Naive thymus-derived CD4-positive, alpha-beta T cell (primary cell): Measurements from ENCODE around the gene SPRR1A. TPM values are rescaled to one million over a fixed set of nuclear protein-coding genes. Genes with fewer than 3 reads are reported as not detected.

Experiments
- ATAC-seq: fragments of 150-1000 bp; cut with Tn5 transposase; 2 replicates; pipeline ENCODE4 v1.10.0; 2021; ENCODE audit warnings: mild to moderate bottlenecking, moderate library complexity
- CTCF ChIA-PET: fragments of 350-600 bp; sonication (Branson Sonifier 250); formaldehyde crosslinking; loops from one replicate; lab custom pipeline; 2021; ENCODE audit warnings: antibody characterized with exemption; lab: Charles Lee
- POLR2A ChIA-PET: fragments of 350-600 bp; sonication (Branson Sonifier 250); formaldehyde crosslinking; loops from one replicate; lab custom pipeline; 2021; ENCODE audit warnings: antibody characterized with exemption, inconsistent platforms; lab: Charles Lee
- DNase-seq, 9 donors: peaks; one replicate each; pipeline versions ENCODE4 v3.0.0 to v3.0.0-alpha.2; 2020 to 2022; ENCODE audit warnings: mixed read lengths in 1 of 9
- H3K27ac ChIP-seq: one replicate; pipeline ENCODE4 v1.7.0; 2013; ENCODE audit warnings: mild to moderate bottlenecking, low read depth, low read length, moderate library complexity
- H3K27me3 ChIP-seq, 2 donors: one replicate each; pipeline ENCODE4 v1.7.0; 2013; ENCODE audit warnings: low read length in 2 of 2, mild to moderate bottlenecking in 2 of 2, moderate library complexity in 2 of 2; ENCODE audit not compliant: control insufficient read depth in 2 of 2, insufficient read depth in 2 of 2
- H3K36me3 ChIP-seq, 3 experiments: 1 replicate in 2 of 3; 2 replicates in 1 of 3; pipeline ENCODE4 v1.7.0; 2013; ENCODE audit warnings: low read length in 3 of 3, mild to moderate bottlenecking in 3 of 3, moderate library complexity in 1 of 3; ENCODE audit not compliant: insufficient read depth in 3 of 3, control insufficient read depth in 2 of 3
- H3K4me1 ChIP-seq, 2 donors: one replicate each; pipeline ENCODE4 v1.7.0; 2013; ENCODE audit warnings: low read length in 2 of 2, mild to moderate bottlenecking in 2 of 2, moderate library complexity in 1 of 2; ENCODE audit not compliant: control insufficient read depth in 2 of 2, insufficient read depth in 2 of 2
- H3K4me3 ChIP-seq: 2 replicates; pipeline ENCODE4 v1.7.0; 2013; ENCODE audit warnings: mild to moderate bottlenecking, low read length
- H3K9me3 ChIP-seq, 3 experiments: 1 replicate in 2 of 3; 2 replicates in 1 of 3; pipeline ENCODE4 v1.7.0; 2013; ENCODE audit warnings: low read length in 3 of 3; ENCODE audit not compliant: control insufficient read depth in 2 of 3
- H3K27ac Mint-ChIP-seq, 9 donors: one replicate each; pipeline ENCODE4 v1.8.0; 2020 to 2022; ENCODE audit warnings: mixed read lengths in 9 of 9, mild to moderate bottlenecking in 8 of 9, moderate library complexity in 5 of 9, inconsistent platforms in 2 of 9
- H3K27me3 Mint-ChIP-seq, 5 donors: one replicate each; pipeline ENCODE4 v1.8.0; 2021 to 2022; ENCODE audit warnings: mixed read lengths in 5 of 5, mild to moderate bottlenecking in 1 of 5
- H3K36me3 Mint-ChIP-seq, 5 donors: one replicate each; pipeline ENCODE4 v1.8.0; 2020 to 2022; ENCODE audit warnings: mixed read lengths in 5 of 5, mild to moderate bottlenecking in 3 of 5, inconsistent platforms in 1 of 5
- H3K4me1 Mint-ChIP-seq, 7 donors: one replicate each; pipeline ENCODE4 v1.8.0; 2020 to 2022; ENCODE audit warnings: mixed read lengths in 7 of 7, mild to moderate bottlenecking in 3 of 7, inconsistent platforms in 1 of 7
- H3K4me3 Mint-ChIP-seq, 10 donors: one replicate each; pipeline ENCODE4 v1.8.0; 2020 to 2022; ENCODE audit warnings: mild to moderate bottlenecking in 10 of 10, mixed read lengths in 10 of 10, moderate library complexity in 6 of 10, inconsistent platforms in 2 of 10
- H3K9me3 Mint-ChIP-seq, 11 donors: one replicate each; pipeline ENCODE4 v1.8.0; 2020 to 2022; ENCODE audit warnings: mixed read lengths in 11 of 11, mild to moderate bottlenecking in 4 of 11, inconsistent platforms in 1 of 11, moderate library complexity in 1 of 11
- intact Hi-C, 2 donors: fragments of 100-400 bp; cut with micrococcal nuclease; formaldehyde crosslinking; loops; one replicate each; pipeline ENCODE4 v1.15.1; 2023
- polyA plus RNA-seq, 2 donors: library from polyadenylated mRNA; unstranded; fragments of 300-500 nt; fragmentation: Illumina TruSeq; gene quantifications; one replicate each; pipeline ENCODE4 v1.2.3, GENCODE V29; 2021
- total RNA-seq, 6 experiments: library from RNA in 5 of 6; stranded (reverse) in 5 of 6; gene quantifications; 1 replicate in 5 of 6; 2 replicates in 1 of 6; pipeline ENCODE4 v1.2.3 and lab custom pipeline; 2021 to 2026

SPRR1A gene
- total and polyA plus RNA-seq, 7 experiments from 2014 or later = not detected

- no peak overlapping the region for H3K27ac ChIP-seq
- POLR2A ChIA-PET = no interaction called here
- DNase-seq (no peak), ATAC-seq (no peak)
- H3K4me1 ChIP-seq = no peaks in the 10 kb centered on the region
- peaks cover 0 to 5% (median 0%) of the 10 kb centered on the region in 5 donors for H3K36me3 Mint-ChIP-seq
- H3K4me3 ChIP-seq = no peak overlapping the region
- CTCF ChIA-PET = no interaction called here
- intact Hi-C loops = no loop called here
- no peak overlapping the region for H3K27ac Mint-ChIP-seq
- H3K9me3 Mint-ChIP-seq = peaks cover 0 to 5% (median 0%) of the 10 kb centered on the region in 11 donors
- H3K4me1 Mint-ChIP-seq = no peaks in the 10 kb centered on the region
- no peaks in the 10 kb centered on the region for H3K27me3 ChIP-seq
- H3K27me3 Mint-ChIP-seq = peaks cover 3 to 53% (median 43%) of the 10 kb centered on the region in 5 donors
- H3K36me3 ChIP-seq = no peaks in the 10 kb centered on the region
- no peak overlapping the region for H3K4me3 Mint-ChIP-seq
- no peaks in the 10 kb centered on the region for H3K9me3 ChIP-seq
These were observed 1.8 kb upstream of the SPRR1A start for GRCh38 chr1:152982076-152982475.

- intact Hi-C loops = no loop called here
- Mint-ChIP-seq H3K27ac (no peak overlapping the region), H3K36me3 (peaks cover 0 to 5% (median 0%) of the 10 kb centered on the region in 5 donors), H3K4me1 (no peaks in the 10 kb centered on the region), H3K9me3 (peaks cover 0 to 9% (median 0%) of the 10 kb centered on the region in 11 donors), H3K27me3 (peaks cover 12 to 65% (median 48%) of the 10 kb centered on the region in 5 donors), H3K4me3 (no peak overlapping the region)
- no peak overlapping the region for H3K4me3 ChIP-seq
- ChIA-PET POLR2A (no interaction called here), CTCF (no interaction called here)
- ATAC-seq = no peak
- no peaks in the 10 kb centered on the region for H3K36me3 ChIP-seq
- H3K27ac ChIP-seq = no peak overlapping the region
- no peaks in the 10 kb centered on the region for H3K4me1 ChIP-seq
- no peaks in the 10 kb centered on the region for H3K9me3 ChIP-seq
- DNase-seq = no peak
- H3K27me3 ChIP-seq = no peaks in the 10 kb centered on the region
These were observed 647 bp upstream of the SPRR1A start for GRCh38 chr1:152983234-152983633.

GRCh38 chr1:152986578-152986977 lies 2.7 kb downstream of the SPRR1A start:
- Mint-ChIP-seq H3K36me3 (no peaks in the 10 kb centered on the region), H3K27me3 (peaks cover 16 to 54% (median 43%) of the 10 kb centered on the region in 5 donors), H3K27ac (no peak overlapping the region), H3K4me3 (no peak overlapping the region), H3K9me3 (peaks cover 0 to 9% (median 0%) of the 10 kb centered on the region in 11 donors), H3K4me1 (no peaks in the 10 kb centered on the region)
- no peaks in the 10 kb centered on the region for H3K9me3 ChIP-seq
- H3K27ac ChIP-seq = no peak overlapping the region
- no peak for ATAC-seq
- H3K36me3 ChIP-seq = no peaks in the 10 kb centered on the region
- DNase-seq = no peak
- no peaks in the 10 kb centered on the region for H3K27me3 ChIP-seq
- POLR2A ChIA-PET = no interaction called here
- intact Hi-C loops = no loop called here
- no peak overlapping the region for H3K4me3 ChIP-seq
- no peaks in the 10 kb centered on the region for H3K4me1 ChIP-seq
- CTCF ChIA-PET = no interaction called here

DNA sequence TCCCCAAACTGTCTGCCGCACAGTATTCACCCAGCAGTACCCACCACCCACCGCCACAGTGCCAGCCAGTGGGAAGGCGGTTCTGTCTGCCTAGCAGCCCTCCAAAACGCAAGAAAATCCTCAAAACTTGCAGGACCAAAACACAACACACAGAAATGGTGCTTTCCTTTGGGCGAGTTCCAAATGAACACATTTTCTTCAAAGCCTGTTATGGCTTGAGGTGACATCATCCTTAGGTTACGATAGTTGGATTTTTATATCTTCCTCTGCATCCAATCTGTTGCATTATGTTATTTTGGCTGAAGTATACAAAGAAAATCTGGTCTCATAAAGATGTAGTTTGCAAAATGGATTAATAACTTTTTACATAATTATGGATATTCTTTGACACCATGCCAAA lies 9.3 kb downstream of the SPRR1A start:
- CTCF ChIA-PET = no interaction called here
- no peaks in the 10 kb centered on the region for H3K27me3 ChIP-seq
- peak overlapping the region in 1 of 10 donors; percentile 4 for H3K4me3 Mint-ChIP-seq
- POLR2A ChIA-PET = no interaction called here
- no peak overlapping the region for H3K27ac Mint-ChIP-seq
- H3K4me3 ChIP-seq = no peak overlapping the region
- no peaks in the 10 kb centered on the region for H3K36me3 Mint-ChIP-seq
- H3K4me1 ChIP-seq = no peaks in the 10 kb centered on the region
- peaks cover 19 to 32% (median 23%) of the 10 kb centered on the region in 5 donors for H3K27me3 Mint-ChIP-seq
- intact Hi-C loops = no loop called here
- no peaks in the 10 kb centered on the region for H3K9me3 ChIP-seq
- H3K36me3 ChIP-seq = no peaks in the 10 kb centered on the region
- DNase-seq = no peak
- no peak for ATAC-seq
- no peak overlapping the region for H3K27ac ChIP-seq
- no peaks in the 10 kb centered on the region for H3K4me1 Mint-ChIP-seq
- peaks cover 0 to 19% (median 5%) of the 10 kb centered on the region in 11 donors for H3K9me3 Mint-ChIP-seq

- Mint-ChIP-seq H3K27ac (no peak overlapping the region), H3K4me1 (no peaks in the 10 kb centered on the region), H3K36me3 (no peaks in the 10 kb centered on the region), H3K9me3 (peaks cover 0 to 19% (median 5%) of the 10 kb centered on the region in 11 donors), H3K27me3 (peaks cover 18 to 31% (median 26%) of the 10 kb centered on the region in 5 donors), H3K4me3 (no peak overlapping the region)
- Histone ChIP-seq H3K36me3 (no peaks in the 10 kb centered on the region), H3K27ac (no peak overlapping the region), H3K4me1 (no peaks in the 10 kb centered on the region), H3K27me3 (no peaks in the 10 kb centered on the region), H3K9me3 (no peaks in the 10 kb centered on the region), H3K4me3 (no peak overlapping the region)
- ATAC-seq (no peak), DNase-seq (no peak)
- ChIA-PET CTCF (no interaction called here), POLR2A (no interaction called here)
- intact Hi-C loops = no loop called here
These were observed 12.0 kb downstream of the SPRR1A start for GRCh38 chr1:152995842-152996241.

- no peak overlapping the region for H3K27ac ChIP-seq
- no peak overlapping the region for H3K27ac Mint-ChIP-seq
- no peaks in the 10 kb centered on the region for H3K36me3 ChIP-seq
- H3K4me1 Mint-ChIP-seq = no peaks in the 10 kb centered on the region
- ChIA-PET CTCF (no interaction called here), POLR2A (no interaction called here)
- ATAC-seq (no peak), DNase-seq (no peak)
- H3K27me3 ChIP-seq = no peaks in the 10 kb centered on the region
- H3K9me3 Mint-ChIP-seq = peaks cover 0 to 19% (median 5%) of the 10 kb centered on the region in 11 donors
- peaks cover 17 to 25% (median 23%) of the 10 kb centered on the region in 5 donors for H3K27me3 Mint-ChIP-seq
- no peaks in the 10 kb centered on the region for H3K4me1 ChIP-seq
- H3K4me3 Mint-ChIP-seq = no peak overlapping the region
- H3K4me3 ChIP-seq = no peak overlapping the region
- no peaks in the 10 kb centered on the region for H3K9me3 ChIP-seq
- no peaks in the 10 kb centered on the region for H3K36me3 Mint-ChIP-seq
- intact Hi-C loops = no loop called here
These were observed 12.9 kb downstream of the SPRR1A start for GRCh38 chr1:152996633-152997400.

- CTCF ChIA-PET = no interaction called here
- Mint-ChIP-seq H3K27me3 (peaks cover 15 to 29% (median 24%) of the 10 kb centered on the region in 5 donors), H3K36me3 (no peaks in the 10 kb centered on the region), H3K4me3 (no peak overlapping the region), H3K4me1 (no peaks in the 10 kb centered on the region), H3K9me3 (peaks cover 0 to 19% (median 5%) of the 10 kb centered on the region in 11 donors), H3K27ac (no peak overlapping the region)
- POLR2A ChIA-PET = no interaction called here
- intact Hi-C loops = no loop called here
- Histone ChIP-seq H3K4me3 (no peak overlapping the region), H3K27ac (no peak overlapping the region), H3K36me3 (no peaks in the 10 kb centered on the region), H3K4me1 (no peaks in the 10 kb centered on the region), H3K27me3 (no peaks in the 10 kb centered on the region), H3K9me3 (no peaks in the 10 kb centered on the region)
- ATAC-seq = no peak
- DNase-seq = no peak
These were observed 14.0 kb downstream of the SPRR1A start for GRCh38 chr1:152997901-152998300.
